Mucosa of descending colon (tissue), 3 donors: ENCODE data around the gene SPOCK1. TPM values are rescaled to one million over a fixed set of nuclear protein-coding genes. Genes with fewer than 3 reads are reported as not detected.

Experiments
- ATAC-seq: fragments of 200-7000 bp; cut with Tn5 transposase; one replicate; pipeline ENCODE4 v1.9.1; 2020; ENCODE audit warnings: mild to moderate bottlenecking, moderate library complexity
- DNase-seq, 3 donors: peaks; one replicate each; pipeline ENCODE4 v3.0.0-alpha.2; 2020
- H3K36me3 ChIP-seq: fragments of 200-600 bp; one replicate; pipeline ENCODE4 v1.8.0; 2021; ENCODE audit warnings: low read depth, mild to moderate bottlenecking
- H3K4me1 ChIP-seq: fragments of 200-600 bp; one replicate; pipeline ENCODE4 v1.8.0; 2021; ENCODE audit warnings: low read depth, mild to moderate bottlenecking
- H3K4me3 ChIP-seq: fragments of 200-600 bp; one replicate; pipeline ENCODE4 v1.8.0; 2021; ENCODE audit warnings: mild to moderate bottlenecking
- H3K9me3 ChIP-seq: fragments of 200-600 bp; one replicate; pipeline ENCODE4 v1.8.0; 2021; ENCODE audit warnings: mild to moderate bottlenecking
- intact Hi-C, 2 donors: fragments of 100-400 bp; cut with DNase I in 1 of 2; cut with micrococcal nuclease in 1 of 2; formaldehyde crosslinking; loops; one replicate each; pipeline versions ENCODE4 v1.11.0 to v1.11.1; 2022; cut with DNase I, micrococcal nuclease
- total RNA-seq, 3 donors: library from RNA; stranded (reverse); fragmentation: NEBNext Ultra II Directional in 2 of 3; extraction: Animal tissue kit (Norgen Biotek cat#: 25700) in 2 of 3; gene quantifications; one replicate each; pipeline versions ENCODE4 v1.2.1 to v1.2.4, GENCODE V29; 2021 to 2023
- TF ChIP-seq, protein P1 (sequence below): fragments of 200-600 bp; IDR thresholded peaks from one replicate; pipeline ENCODE4 v1.8.0; 2022; ENCODE audit warnings: antibody characterized with exemption, mild to moderate bottlenecking
- donor health status: DM: no; HTN: no; CAD: no; lungs with moderate emphysema.
- donor health status: DM: no; HTN: no; CAD: no.
- donor health status: DM: no; HTN: yes; CAD: no.

The SPOCK1 gene
- total RNA-seq, 3 donors from 2014 or later, result 1.8 to 55.5 (median 7.9) TPM

DNA sequence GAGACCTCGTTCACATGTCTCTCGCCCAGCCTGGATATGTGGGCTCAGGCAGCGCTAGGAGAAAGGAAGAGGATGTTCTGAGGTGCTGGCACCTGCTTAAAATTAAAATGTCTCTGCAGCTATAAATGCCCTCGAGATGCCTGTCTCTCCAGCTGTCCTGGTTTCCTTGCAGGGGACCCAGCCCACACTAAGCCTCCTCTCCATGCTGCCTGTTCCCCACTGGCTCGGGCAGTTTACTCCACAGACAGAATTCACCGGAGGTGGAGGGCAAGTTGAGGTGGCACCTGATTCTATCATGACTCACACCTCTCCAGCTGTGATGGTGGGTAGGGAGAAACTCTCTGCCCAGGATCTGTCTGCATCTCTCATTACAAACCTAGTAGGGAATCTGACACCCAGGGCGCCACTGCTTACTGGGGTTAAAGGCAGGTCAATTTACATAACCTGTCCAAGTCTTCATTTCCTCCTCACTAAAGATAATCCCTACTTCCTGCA lies 420.9 kb downstream of the SPOCK1 start:
- intact Hi-C loops, result no loop called here
- H3K9me3 ChIP-seq, result no peaks in the 10 kb centered on the region
- no peaks in the 10 kb centered on the region for H3K36me3 ChIP-seq
- no peaks in the 10 kb centered on the region for H3K4me1 ChIP-seq
- DNase-seq (no peak), ATAC-seq (no peak)
- TF ChIP-seq, protein P1, sequence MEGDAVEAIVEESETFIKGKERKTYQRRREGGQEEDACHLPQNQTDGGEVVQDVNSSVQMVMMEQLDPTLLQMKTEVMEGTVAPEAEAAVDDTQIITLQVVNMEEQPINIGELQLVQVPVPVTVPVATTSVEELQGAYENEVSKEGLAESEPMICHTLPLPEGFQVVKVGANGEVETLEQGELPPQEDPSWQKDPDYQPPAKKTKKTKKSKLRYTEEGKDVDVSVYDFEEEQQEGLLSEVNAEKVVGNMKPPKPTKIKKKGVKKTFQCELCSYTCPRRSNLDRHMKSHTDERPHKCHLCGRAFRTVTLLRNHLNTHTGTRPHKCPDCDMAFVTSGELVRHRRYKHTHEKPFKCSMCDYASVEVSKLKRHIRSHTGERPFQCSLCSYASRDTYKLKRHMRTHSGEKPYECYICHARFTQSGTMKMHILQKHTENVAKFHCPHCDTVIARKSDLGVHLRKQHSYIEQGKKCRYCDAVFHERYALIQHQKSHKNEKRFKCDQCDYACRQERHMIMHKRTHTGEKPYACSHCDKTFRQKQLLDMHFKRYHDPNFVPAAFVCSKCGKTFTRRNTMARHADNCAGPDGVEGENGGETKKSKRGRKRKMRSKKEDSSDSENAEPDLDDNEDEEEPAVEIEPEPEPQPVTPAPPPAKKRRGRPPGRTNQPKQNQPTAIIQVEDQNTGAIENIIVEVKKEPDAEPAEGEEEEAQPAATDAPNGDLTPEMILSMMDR, result no peak
- H3K4me3 ChIP-seq, result no peak overlapping the region

DNA sequence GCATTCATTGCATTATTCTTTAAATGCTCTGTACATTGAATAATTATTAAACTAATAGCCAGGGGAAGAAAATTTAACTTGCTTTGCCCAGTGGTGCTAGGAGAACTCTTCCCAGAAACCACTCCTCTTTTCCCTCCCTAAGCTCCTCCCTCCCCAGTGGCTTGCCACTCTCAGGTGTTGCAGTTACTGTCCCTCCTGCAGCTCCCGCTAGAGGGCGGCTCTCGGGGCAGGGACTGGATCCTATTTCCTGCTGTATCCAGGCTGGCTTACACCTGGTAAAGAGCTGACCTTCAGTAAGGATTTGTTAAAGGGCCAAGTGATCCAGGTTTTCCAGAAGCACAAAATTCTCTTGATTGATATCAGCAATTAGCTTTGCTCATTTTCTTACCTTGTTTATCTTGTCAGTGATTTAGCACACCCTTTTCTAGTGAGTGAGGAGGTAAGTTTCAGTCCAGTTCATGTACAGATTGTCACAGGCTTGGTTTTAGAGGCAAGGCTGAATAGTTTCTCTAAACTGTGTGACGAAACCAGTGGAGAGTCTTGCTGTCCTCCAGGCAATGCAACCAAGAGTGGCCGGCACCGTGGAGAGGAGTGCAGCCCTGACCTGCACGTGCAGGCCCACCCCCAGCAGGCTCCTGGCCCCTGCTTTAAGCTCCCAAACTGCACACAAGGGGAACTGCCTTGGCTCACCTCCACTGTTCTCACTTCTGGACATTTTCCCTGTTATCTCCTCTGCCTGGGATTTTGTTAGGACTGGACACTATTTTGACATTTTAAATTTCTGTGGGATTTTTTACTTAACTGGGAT lies 423.8 kb downstream of the SPOCK1 start:
- TF ChIP-seq, protein P1, result peak; percentile 59
- H3K9me3 ChIP-seq, result no peaks in the 10 kb centered on the region
- no peaks in the 10 kb centered on the region for H3K4me1 ChIP-seq
- no peaks in the 10 kb centered on the region for H3K36me3 ChIP-seq
- intact Hi-C loops, result no loop called here
- DNase-seq (peak; percentile 63 to 83 (median 75)), ATAC-seq (peak; percentile 99)
- H3K4me3 ChIP-seq, result no peak overlapping the region

DNA sequence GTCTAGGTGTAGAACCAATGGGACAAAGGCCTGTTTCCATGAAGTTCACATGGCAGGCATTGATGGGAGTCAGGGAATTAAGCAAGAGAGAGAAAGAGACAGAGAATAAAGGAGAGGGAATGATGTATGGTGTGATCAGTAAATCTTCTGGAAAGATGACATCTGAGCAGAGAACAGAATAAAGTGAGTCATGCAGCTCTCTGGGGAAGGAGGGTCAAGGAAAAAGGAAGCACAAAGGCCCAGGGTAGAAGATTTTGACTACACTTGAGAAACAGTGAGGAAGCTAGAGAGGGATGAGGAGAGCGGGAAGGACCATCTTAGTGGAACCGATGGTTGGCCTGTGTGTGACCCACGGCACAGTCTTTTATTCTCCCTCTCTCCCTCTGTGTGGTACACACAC lies 425.9 kb downstream of the SPOCK1 start:
- H3K9me3 ChIP-seq, result no peaks in the 10 kb centered on the region
- TF ChIP-seq, protein P1, result no peak
- no peaks in the 10 kb centered on the region for H3K4me1 ChIP-seq
- no peak overlapping the region for H3K4me3 ChIP-seq
- intact Hi-C loops, result no loop called here
- ATAC-seq, result no peak
- no peak for DNase-seq
- H3K36me3 ChIP-seq, result no peaks in the 10 kb centered on the region

DNA sequence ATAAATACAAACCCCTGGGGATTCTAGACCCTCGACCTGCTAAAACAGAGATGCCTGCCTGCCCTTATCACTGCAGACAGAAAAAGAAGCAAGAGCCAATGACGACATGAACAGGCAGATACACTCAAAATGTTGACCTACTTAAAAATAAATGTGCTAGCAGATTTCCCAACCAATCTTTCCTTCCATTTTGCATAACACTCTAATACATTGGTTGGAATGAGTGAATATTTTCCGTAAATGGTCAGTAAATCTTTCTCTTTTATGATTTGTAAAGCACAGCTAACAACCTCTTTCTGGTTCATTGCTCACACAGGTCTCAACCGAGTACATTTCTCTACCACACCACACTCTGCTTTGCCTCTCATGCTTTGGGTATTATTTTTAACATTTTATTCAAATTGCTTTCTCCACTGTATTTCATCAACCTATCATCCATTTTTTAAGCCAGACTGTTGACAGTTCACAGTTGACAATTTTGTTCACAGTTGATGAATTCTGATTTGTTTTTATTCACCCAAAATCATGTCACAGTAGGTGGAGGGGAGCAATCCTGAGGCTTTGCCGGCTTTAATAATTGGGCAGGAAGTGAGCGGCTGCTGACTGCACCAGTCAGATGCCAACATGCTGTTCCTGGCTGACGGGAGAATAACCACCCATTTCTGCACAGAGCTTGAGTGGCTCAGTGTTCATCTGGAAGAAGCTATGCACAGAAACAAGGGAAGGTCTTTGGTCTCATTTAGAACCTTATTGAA lies 426.6 kb downstream of the SPOCK1 start:
- H3K4me3 ChIP-seq, result no peak overlapping the region
- no peak for ATAC-seq

DNA sequence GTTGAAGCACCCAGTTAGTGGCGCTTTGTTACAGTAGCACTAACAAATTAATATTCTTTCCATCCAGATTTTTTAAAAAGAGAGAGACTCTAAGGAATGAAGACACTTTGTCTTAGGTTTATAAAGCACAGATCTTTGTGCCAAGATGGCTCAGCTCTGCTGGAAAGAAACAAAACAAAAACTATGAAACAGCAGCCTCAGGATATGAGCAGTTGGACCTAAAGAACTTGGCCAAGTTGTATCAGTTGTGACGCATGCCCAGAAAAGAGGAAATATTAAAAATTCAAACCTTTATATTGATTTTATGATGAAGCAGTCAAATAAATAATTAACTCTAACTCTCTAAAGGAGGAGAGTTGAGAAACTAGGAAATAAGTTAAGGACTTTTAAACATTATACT lies 427.2 kb downstream of the SPOCK1 start:
- DNase-seq, result no peak
- intact Hi-C loops, result no loop called here
- no peak for ATAC-seq

More for the DNA sequence above, 426.6 kb downstream of the SPOCK1 start:
- no peak for DNase-seq
- Histone ChIP-seq H3K9me3 (no peaks in the 10 kb centered on the region), H3K36me3 (no peaks in the 10 kb centered on the region), H3K4me1 (no peaks in the 10 kb centered on the region)
- TF ChIP-seq, protein P1, result no peak
- intact Hi-C loops, result no loop called here

More for the DNA sequence above, 427.2 kb downstream of the SPOCK1 start:
- TF ChIP-seq, protein P1, result no peak
- Histone ChIP-seq H3K36me3 (no peaks in the 10 kb centered on the region), H3K4me1 (no peaks in the 10 kb centered on the region), H3K9me3 (no peaks in the 10 kb centered on the region), H3K4me3 (no peak overlapping the region)
